HG03378 (cell line): ENCODE data around the gene RECK.
"Not testable (repeated sequence)": the region's sequence is repeated elsewhere in the genome, so short reads cannot be mapped to it uniquely, and the experiment has no call there.

ENCODE experiments used
- ATAC-seq: cut with Tn5 transposase; IDR thresholded peaks from one replicate; pipeline ENCODE4 v1.9.1; 2021; ENCODE audit warnings: mild to moderate bottlenecking, moderate library complexity; ENCODE audit not compliant: unreplicated experiment

Gene RECK

DNA sequence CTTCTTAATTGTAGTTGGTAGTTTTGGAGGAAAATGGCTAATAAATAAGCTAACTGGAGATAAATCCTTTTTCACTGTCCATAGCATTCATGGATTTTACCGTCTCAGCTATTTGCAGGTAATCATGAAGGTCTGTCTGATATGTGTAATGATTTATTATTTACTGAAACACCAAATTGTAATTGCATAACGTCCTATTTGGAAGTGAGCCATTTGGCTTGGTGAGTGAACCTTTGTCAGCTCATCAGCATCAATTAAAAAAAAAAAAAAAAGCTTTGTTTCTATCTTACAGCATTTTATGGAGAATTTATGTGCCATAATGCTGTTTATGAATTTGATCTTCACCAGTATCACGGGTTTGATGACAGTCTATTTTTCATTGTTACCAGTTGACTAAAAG lies 20.2 kb downstream of the RECK start:
- no peak for ATAC-seq

DNA sequence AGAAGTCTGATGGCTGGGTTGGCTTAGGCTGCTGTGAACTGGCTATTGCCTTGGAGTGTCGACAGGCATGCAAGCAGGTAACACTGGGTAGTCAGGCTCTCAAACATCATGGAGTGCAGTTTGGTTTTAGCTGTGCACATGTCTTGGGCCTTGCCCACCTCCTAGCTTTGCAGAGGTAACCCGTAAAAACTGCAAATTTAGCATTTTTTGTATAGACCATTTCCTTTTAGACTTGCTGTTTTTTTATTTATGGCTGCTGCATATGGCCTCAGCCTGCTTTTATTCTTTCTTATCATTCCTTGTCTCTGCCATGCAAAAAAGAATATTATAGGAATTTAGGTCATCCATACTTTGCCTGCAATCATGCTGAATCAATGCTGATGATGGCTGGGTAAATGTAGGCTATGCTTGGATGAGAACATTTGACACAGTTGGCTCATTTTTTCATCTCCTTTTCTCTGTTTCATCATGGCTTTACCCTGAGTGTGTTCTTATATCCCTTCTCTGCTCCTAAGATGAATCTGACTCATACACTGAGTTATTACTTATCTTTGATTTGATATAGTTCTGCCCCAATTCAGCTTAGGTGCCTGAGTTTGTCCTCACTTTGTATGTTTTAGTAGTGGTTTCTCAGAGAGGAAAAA lies 27.2 kb downstream of the RECK start:
- no peak for ATAC-seq

DNA sequence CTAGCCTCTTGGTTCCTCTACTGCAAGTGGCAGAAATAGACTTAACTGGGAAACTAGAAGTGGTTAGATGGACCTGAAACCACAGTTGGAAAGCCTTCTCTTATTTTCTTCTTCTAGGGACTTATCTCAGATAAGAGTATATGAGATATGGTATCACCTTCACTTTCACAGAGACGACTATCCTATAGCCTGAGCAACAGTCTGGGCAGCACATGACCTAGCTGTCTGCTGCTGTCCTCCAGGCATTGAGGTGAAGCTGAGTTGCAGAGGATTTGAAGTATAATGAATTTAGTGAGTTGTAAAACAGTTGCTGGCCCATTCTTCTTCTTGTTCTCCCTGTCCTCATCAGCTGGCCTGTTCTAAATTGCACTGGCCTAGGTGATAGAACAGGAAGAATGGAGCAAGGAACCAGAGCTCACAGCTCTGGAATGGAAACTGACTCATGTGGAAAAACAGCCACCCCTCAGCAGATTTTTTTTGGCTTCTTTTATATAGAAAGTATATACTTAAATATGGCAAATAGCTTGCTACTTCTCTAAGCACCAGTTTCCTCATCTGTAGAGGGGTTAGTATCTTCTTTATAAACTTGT lies 27.8 kb downstream of the RECK start:
- ATAC-seq: no peak

DNA sequence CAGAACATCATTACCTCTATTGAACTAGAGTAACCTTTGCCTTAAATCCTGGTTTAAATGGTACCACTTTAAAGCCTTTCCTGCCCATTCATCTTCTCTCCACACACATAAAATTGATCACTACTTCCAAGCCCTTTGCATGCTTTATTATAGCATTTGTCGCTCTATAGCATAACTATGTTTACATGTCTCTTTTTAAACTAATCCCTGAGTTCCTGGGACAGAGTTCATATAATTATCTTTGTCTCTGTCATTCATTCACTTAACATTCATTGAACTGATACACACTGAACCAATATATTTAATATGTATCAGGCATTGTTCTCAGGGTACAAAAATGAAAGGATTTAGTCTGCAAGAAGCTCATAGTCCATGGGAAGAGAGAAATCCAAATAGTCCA lies 37.3 kb downstream of the RECK start:
- ATAC-seq: no peak

DNA sequence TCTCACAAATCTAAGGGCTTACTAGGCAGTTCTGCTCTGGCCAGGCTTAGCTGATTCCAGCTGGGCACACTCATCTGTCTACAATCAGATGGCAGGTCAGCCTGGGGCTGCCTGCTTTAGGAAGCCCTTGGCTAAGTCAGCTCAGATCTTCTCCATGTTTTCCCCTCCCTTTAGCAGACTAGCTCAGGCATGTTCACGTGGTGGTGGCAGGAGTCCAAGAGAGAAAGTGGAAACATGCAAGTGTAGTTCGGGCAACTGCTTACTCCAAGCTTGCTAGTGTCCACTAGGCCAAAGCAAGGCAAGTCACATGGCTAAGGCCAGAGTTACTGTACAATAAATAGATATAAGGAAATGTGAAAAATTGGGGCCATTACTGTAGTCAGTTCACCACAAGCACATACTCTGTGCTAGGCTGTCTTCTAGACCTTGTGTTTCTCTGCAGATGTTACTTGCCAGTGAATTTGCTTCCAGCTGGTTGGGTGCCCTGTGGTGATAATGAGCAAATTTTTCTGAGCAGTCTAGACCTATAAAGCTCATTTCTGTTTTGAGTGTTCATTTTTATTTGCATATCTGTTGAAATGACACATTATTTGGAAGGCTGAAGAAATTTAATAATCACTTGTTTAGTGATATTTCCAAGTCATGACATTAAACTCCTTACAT lies 38.3 kb downstream of the RECK start:
- ATAC-seq: no peak

DNA sequence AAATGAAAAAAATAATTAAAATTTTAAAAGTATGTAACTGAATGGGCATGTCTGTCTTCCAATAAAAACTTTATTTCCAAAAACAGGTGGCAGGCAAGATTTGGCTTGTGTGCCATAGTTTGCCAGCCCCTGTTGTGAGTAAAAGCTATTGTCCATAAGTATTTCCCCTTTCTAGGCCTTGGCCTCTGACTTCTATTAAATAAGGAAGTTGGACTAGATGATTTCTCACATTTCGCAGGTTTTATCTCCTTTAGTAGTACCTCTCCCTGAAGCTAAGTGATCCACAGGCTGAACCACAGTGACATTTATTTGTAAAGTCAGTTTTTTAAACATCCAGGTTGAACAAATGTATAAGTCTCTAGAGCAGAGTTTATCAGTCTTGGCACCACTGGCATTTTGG lies 41.3 kb downstream of the RECK start:
- ATAC-seq: no peak

DNA sequence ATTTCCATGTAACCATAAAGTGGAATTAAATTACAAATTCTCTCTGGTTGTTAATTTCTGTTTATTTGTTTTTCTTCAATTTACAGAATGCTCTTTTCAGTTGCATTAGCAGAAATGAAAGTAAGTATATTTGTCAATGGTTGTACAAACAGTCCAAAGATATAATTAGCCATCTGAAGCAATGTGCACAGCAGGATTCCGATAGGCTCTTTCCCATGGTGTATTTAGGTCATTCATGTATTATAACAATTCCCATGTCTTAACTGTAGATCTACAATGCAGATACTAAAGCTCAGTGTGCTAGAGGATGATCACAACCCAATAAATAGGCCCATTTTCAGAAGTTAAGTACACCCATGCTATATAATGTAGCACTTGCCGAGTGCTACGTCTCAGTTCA lies 43.8 kb downstream of the RECK start:
- no peak for ATAC-seq

DNA sequence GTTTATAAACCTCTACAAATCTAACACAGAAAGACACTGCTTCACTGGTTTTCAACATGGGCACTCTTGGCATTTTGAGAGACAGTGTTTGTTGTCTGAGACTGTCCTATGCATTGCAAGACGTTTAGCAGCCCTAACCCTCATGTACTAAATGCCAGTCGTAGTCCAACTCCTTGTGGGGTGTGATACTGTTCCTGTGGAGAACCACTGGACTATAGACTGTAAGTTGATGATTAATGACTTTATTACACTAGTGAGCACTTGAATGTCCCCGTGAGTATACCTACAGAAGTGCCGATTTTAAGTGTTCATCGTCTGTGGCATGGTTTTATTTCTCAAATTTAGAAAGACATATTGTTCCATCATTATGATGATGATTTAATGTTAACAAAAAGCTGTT lies 46.2 kb downstream of the RECK start:
- no peak for ATAC-seq

DNA sequence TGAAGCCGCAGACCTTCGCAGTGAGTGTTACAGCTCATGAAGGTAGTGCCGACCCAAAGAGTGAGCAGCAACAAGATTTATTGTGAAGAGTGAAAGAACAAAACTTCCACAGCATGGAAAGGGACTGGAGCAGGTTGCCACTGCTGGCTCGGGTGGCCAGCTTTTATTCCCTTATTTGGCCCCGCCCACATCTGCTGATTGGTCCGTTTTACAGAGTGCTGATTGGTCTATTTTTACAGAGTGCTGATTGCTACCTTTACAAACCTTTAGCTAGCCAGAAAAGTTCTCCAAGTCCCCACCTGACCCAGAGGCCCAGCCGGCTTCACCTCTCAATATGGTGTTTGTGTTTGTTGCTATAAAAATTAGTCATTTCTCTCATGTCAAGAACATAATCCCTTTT lies 49.7 kb downstream of the RECK start:
- no peak for ATAC-seq

DNA sequence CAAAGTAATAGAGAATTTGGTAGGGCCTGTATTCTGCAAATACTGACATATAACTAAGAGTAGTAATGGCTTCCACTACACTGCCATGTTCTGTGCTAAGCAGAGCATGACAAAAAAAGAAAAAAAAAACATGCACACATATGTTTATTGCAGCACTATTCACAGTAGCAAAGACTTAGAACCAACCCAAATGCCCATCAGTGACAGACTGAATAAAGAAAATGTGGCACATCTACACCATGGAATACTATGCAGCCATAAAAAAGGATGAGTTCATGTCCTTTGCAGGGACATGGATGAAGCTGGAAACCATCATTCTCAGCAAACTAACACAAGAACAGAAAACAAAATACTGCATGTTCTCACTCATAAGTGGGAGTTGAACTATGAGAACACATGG lies 50.3 kb downstream of the RECK start:
- ATAC-seq: not testable (repeated sequence)

DNA sequence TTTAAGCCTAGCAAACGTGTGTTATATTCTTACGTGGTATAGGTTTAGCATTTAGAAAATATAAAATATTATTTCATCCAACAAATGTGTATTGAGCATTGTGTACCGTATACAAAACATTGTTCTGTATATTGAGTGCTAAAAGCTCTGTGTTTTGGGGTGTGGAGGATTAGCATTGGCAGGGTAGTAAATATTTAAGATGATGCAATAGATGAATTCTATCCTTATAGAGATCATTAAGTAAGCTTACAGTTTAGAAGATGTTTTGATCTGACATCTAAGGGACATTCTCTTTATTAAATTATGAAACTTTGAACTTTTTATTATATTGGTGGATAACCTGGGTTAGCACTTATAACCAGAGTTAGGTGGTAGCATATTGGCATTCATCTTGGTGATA lies 51.3 kb downstream of the RECK start:
- no peak for ATAC-seq

DNA sequence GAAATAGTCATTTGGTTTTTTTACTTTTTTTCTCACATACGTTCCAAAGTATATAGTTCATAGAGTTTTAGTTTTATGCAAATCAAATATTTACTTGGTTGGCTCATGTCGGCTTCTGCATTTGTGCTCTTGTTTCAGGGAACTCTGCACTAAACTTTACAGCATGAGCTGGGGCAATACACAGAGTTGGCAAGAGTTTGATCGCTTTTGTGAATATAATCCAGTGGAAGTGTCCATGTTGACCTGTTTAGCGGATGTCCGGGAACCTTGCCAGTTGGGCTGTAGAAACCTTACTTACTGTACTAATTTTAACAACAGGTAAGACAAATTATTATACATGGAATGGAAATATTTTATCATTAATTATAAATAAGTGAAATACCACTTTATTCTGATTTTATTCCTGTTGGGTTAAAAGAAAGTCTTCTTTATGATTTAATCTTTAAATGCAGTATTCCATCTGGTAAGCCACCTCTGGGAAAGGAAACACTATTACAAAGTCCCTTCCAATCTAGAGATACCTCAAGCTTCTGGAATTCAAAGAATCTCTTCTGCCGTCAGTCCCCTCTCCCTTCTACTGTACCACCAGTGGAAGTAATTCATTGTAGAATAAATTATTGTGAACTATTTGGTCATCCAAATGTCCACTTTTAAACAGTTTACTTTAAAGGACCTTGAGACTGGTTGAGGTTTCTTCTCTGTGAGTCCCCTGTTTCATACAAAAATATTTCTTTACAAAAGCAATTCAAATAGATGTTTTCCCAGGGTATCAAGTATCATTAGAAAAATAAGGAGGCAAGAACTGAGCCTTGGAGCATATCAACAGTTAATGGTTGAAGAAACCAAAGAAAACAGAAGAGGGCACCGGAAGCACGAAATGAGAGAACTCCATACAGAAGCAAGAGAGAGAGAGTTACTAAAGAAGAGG lies 54.6 kb downstream of the RECK start:
- no peak for ATAC-seq

DNA sequence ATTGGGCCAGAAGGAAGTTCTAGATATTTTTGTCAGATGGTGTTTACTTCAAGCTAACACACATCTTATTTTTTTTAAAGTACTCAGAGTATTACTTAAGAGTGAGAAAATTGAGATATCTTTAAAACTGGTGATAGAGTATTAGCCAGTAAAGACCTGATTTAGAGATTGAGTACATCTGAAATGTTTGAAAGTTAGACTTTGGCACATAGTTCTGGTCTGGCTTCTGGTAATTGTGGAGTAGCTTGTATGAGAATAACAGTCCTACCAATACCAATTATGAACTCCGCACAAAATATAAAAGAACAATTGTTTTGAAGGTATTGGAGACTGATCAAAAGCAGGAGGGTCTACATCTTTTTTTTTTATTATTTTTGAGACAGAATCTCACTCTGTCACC lies 55.3 kb downstream of the RECK start:
- ATAC-seq: no peak

DNA sequence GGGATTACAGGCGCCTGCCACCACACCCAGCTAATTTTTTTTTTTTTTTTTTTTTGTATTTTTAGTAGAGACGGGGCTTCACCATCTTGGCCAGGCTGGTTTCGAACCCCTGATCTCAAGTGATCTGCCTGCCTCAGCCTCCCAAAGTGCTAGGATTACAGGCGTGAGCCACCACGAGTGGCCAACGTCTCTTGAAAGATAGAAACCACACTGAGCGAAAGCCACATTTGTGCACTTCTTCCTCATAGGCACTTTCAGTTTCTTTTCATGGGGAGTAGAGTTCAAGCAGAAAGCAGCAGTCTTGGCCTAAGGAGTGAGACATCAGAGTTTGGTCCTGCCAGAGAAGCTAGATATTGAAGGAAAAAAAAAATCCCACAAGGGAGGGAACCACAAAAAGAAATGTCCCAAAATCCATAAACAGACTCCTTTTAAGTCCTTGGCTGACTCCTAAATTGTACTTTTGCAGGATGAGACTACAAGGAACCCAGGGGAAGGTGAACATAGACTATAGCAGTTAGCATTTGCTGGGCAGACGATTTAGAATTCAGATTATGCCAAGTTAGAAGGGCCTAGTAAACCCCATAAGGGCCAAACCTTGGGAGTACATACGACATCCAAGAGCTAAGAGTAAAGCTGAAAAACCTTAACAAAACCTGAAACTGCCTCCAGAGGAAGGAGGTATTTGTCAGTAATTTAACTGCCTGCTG lies 55.9 kb downstream of the RECK start:
- ATAC-seq: peak; percentile 90

DNA sequence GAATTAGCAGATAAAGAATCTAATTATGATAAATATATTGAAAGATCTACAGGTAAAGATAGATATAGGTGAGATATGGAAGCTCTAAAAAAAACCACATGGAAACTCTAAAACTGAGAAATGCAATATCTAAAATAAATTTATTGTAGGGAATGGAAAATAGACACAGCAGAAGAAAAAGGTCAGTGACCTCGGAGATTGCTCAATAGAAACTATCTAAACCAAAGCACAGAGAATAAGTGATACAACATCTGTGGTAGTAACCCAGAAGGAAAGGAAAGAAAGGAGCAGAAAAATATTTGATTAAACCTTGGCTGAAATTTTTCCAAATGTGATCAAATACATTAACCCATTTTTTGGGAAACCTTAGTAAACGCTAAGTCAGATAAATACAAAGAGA lies 56.7 kb downstream of the RECK start:
- no peak for ATAC-seq

DNA sequence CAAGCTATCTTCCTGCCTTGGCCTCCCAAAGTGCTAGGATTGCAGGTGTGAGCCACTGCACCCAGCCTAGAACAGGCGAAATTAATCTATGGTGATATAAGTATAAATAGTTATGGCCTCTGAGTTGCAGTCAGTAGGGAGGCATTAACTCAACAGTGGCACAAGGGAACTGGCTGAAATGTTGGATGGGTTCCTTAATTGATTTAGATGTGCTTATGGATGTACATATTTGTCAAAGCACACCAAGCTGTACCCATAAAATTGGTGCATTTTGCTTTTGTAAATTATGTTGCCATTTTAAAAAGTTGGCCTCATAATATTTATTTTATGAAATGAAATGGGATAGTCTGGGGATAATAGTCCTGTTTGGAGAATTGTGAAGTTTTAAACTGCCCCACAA lies 63.0 kb downstream of the RECK start:
- no peak for ATAC-seq

DNA sequence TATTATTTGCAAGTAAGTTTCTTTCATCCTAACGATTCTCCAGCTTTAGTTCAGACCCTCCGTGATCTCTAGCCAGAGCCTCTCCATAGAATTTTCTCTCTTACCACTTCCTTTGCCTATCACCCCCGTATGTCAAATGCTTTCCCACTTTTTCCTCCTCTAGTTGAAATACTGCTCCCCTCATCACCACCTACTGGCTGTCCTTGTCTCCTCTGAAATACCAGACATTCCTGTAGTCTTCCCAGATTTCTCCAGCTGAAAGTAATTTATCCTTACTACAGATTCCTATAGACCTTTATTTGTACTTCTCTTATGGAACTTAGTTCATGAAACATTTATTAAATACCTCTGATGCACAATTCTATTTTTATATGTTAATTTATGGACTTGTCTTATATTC lies 63.8 kb downstream of the RECK start:
- ATAC-seq: no peak

DNA sequence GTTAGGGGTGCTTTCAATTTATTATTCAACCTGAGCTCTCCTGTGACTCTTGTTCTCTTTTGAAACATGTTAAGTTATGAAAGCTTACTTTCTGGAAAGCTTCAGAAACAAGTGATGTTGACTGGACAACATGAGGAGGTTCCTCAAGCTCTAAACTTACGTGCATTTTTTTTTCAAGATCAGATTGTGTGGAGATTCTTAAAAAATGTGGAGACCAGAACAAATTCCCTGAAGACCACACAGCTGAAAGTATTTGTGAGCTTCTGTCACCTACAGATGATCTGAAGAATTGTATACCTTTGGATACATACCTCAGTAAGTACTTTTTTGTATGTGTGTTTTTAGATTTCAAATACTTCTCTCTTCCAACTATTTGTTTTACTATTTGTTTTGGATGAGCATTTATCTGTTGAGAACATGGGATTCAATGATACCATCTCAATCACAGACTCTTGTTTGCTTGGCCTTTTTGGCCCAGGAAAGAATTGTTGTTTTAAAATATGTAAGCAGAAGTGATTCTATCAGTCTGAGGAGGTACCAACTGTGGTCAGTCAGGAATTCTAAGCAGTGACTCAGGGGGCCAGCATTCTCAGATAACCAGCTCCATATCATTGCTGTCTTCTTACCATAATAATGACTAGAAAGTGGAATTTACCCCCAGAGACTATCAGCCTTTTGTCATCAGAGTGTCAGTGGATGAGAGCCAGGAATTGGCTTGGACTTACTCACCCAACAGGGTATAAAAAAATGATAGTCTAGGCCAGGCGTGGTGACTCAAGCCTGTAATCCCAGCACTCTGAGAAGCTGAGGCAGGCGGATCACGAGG lies 65.4 kb downstream of the RECK start:
- no peak for ATAC-seq

DNA sequence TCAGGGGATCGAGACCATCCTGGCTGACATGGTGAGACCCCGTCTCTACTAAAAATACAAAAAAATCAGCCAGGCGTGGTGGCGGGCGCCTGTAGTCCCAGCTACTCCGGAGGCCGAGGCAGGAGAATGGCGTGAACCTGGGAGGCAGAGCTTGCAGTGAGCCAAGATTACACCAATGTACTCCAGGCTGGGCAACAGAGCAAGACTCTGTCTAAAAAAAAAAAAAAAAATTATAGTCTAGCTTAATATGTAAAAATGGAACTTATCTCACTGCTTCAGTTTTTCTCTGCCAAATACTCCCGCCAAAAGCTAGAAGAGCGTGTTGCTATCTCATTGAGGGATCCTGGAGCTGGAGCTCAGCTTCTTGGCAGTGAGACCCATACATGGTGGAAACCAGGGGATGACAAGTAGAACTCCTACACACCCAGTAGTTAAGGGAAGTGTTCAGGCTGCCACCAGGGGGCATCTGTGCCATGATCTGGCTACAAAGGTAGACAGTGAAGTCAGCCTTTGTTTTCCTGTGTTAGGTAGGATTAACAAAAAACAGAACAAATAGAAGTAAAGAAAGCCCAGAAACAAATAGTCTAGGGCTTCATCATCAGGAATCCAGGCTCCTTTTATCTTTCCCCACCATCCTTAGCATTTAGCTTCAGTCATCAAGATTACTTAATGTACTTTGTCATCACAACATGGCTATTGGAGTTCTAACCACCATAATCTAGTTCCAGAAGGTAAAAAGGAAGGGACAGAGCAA lies 66.2 kb downstream of the RECK start:
- ATAC-seq: peak; percentile 55
